ENCODE data around the gene PDP2.
"Not testable (repeated sequence)": the region's sequence is repeated elsewhere in the genome, so short reads cannot be mapped to it uniquely, and the experiment has no call there.

Gene PDP2

GRCh38 chr16:66882702-66883101 is 2.4 kb downstream of the PDP2 start:
- in situ Hi-C loops (cut with HindIII; ENCODE audit: low sequenced_read_pairs) = loop anchor here (5.0 kb wide), 1 partner anchor 55 kb away; the partner anchor contains the start of gene CES2

GRCh38 chr16:66885491-66885890 is 5.2 kb downstream of the PDP2 start:
- in situ Hi-C loops (cut with HindIII; ENCODE audit: low sequenced_read_pairs) = no loop called here

- in situ Hi-C loops (cut with HindIII; ENCODE audit: low sequenced_read_pairs) = no loop called here
These were observed 6.0 kb downstream of the PDP2 start for GRCh38 chr16:66886321-66886720.

- in situ Hi-C loops (cut with HindIII; ENCODE audit: low sequenced_read_pairs) = no loop called here
These were observed 6.6 kb downstream of the PDP2 start for GRCh38 chr16:66886914-66887313.

- in situ Hi-C loops (cut with HindIII; ENCODE audit: low sequenced_read_pairs) = no loop called here
These were observed 8.6 kb downstream of the PDP2 start for GRCh38 chr16:66888647-66889615.

GRCh38 chr16:66889622-66890021 is 9.3 kb downstream of the PDP2 start:
- in situ Hi-C loops (cut with HindIII; ENCODE audit: low sequenced_read_pairs) = no loop called here

- in situ Hi-C loops (cut with HindIII; ENCODE audit: low sequenced_read_pairs) = no loop called here
These were observed 10.5 kb downstream of the PDP2 start for GRCh38 chr16:66890799-66891198.

- in situ Hi-C loops (cut with HindIII; ENCODE audit: low sequenced_read_pairs) = no loop called here
These were observed 11.0 kb downstream of the PDP2 start for GRCh38 chr16:66891360-66891759.

- in situ Hi-C loops (cut with HindIII; ENCODE audit: low sequenced_read_pairs) = no loop called here
These were observed 11.5 kb downstream of the PDP2 start for GRCh38 chr16:66891797-66892196.

- in situ Hi-C loops (cut with HindIII; ENCODE audit: low sequenced_read_pairs) = no loop called here
These were observed 13.7 kb downstream of the PDP2 start for GRCh38 chr16:66894055-66894454.

GRCh38 chr16:66894948-66895688 is 14.8 kb downstream of the PDP2 start:
- in situ Hi-C loops (cut with HindIII; ENCODE audit: low sequenced_read_pairs) = no loop called here

- in situ Hi-C loops (cut with HindIII; ENCODE audit: low sequenced_read_pairs) = no loop called here
These were observed 15.3 kb downstream of the PDP2 start for GRCh38 chr16:66895689-66895979.

- in situ Hi-C loops (cut with HindIII; ENCODE audit: low sequenced_read_pairs) = no loop called here
These were observed 15.7 kb downstream of the PDP2 start for GRCh38 chr16:66895999-66896398.

- in situ Hi-C loops (cut with HindIII; ENCODE audit: low sequenced_read_pairs) = not testable (repeated sequence)
These were observed 16.4 kb downstream of the PDP2 start for GRCh38 chr16:66896682-66897081.

GRCh38 chr16:66898207-66898606 is 17.9 kb downstream of the PDP2 start:
- in situ Hi-C loops (cut with HindIII; ENCODE audit: low sequenced_read_pairs) = no loop called here

GRCh38 chr16:66898933-66899309 is 18.6 kb downstream of the PDP2 start:
- in situ Hi-C loops (cut with HindIII; ENCODE audit: low sequenced_read_pairs) = no loop called here

GRCh38 chr16:66899310-66899944 is 19.1 kb downstream of the PDP2 start:
- in situ Hi-C loops (cut with HindIII; ENCODE audit: low sequenced_read_pairs) = no loop called here

GRCh38 chr16:66899945-66900710 is 19.8 kb downstream of the PDP2 start:
- in situ Hi-C loops (cut with HindIII; ENCODE audit: low sequenced_read_pairs) = no loop called here

- in situ Hi-C loops (cut with HindIII; ENCODE audit: low sequenced_read_pairs) = no loop called here
These were observed 20.6 kb downstream of the PDP2 start for GRCh38 chr16:66900721-66901441.

GRCh38 chr16:66901626-66902025 is 21.3 kb downstream of the PDP2 start:
- in situ Hi-C loops (cut with HindIII; ENCODE audit: low sequenced_read_pairs) = no loop called here

Measured in endothelial cell of hepatic sinusoid (primary cell).